GM18517 (cell line): ENCODE results near the gene HDAC3.
"Not testable (repeated sequence)": the region's sequence is repeated elsewhere in the genome, so short reads cannot be mapped to it uniquely, and the experiment has no call there.

Source experiments
- ATAC-seq: cut with Tn5 transposase; IDR thresholded peaks from one replicate; pipeline ENCODE4 v1.9.1; 2021; ENCODE audit warnings: mild to moderate bottlenecking, moderate library complexity; ENCODE audit not compliant: unreplicated experiment

HDAC3 gene

DNA sequence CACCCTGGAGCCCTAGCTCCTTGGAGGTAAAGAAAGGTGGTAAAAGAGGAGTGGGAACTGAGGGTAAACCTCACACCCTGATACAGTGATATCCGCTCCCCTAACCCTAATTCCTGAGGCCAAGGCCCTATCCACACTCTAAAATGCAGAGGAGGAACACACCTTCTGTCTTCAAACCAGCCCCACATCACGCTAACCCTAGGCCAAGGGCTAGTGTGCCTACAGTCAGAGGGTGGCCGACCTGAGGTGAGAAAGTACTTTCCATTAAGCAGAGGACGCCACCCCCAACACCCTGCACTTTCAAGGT lies 590 bp downstream of the HDAC3 start:
- ATAC-seq = no peak

DNA sequence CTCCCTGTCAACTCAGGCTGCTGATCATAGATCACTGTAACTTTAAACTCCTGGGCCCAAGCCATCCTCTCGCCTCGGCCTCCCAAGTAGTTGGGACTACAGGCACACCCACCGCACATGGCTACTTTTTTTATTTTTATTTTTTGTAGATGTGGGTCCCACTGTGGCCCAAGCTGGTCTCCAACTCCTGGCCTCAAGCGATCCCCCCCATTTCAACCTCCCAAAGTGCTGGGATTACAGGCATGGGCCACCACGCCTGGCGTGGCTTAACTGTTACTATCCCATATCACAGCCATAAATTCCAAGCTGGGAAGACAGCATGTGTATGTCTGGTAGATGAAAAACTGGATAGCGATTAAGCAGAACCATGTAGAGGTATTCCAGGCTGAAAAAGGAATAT lies 1.0 kb downstream of the HDAC3 start:
- no peak for ATAC-seq

DNA sequence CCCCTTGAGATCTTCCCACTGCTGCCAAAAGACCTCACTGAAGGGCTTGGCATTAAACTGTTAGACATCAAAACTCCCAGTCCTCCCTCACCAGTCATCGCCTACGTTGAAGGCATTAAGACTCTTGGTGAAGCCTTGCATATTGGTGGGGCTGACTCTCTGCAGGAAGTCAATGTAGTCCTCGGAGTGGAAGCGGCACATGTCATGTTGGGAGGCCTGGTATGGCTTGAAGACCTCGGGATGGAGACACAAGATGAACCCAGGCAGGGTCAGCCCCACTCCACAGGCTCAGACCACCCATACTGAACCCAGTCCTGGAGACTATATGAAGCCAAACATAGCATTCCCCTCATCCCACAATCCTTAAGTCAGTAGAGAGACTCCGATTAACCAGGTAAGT lies 1.9 kb downstream of the HDAC3 start:
- no peak for ATAC-seq

DNA sequence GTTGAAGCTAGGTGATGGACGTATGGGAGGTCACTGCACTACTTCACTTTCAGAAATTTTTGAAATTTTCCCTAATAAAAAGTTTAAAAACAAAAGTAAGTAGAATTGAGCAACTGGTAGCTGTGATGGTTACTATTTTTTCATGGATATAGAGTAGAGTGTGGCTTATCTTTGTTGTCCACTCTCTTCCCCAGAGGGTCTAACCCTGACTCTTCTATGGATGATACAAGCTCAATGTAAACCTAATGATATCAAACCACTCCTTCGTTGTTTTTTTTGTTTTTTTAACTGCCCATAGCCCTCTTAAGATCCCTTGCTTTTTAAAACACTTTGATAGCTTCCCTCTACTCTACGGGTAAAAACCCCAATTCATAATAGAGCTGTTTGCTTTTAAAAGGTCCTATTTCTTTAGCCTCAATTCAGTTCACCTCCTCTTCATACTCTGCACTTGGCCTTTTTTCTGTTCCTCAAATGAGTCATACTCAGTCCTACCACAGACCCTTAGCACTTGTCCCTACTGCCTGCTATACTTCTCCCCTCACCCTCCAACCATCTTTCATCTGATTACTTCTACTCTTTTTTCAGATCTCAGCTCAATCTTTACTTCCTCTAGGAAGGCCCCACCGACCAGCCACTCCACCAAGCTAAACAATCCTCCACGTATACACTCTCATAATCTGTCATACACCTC lies 2.6 kb downstream of the HDAC3 start:
- peak; percentile 80 for ATAC-seq

DNA sequence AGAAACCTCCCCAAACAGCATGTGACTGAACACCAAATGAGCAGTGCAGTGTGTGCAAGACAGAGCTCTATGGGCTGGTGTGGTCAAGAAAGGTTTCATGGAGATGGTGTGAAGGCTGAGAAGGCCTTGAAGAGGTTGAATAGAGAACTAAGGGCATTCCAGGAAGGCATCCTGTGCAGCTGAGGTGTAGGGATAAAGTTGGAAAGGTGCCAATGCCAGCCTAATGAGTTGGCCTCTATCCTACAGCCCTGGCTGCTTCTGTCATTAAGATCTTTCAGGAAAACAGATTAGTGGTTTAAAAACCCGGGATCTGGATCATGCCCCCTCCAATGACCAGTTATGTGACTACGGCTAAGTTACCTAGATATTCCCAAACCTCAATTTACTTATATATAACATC lies 4.0 kb downstream of the HDAC3 start:
- no peak for ATAC-seq

DNA sequence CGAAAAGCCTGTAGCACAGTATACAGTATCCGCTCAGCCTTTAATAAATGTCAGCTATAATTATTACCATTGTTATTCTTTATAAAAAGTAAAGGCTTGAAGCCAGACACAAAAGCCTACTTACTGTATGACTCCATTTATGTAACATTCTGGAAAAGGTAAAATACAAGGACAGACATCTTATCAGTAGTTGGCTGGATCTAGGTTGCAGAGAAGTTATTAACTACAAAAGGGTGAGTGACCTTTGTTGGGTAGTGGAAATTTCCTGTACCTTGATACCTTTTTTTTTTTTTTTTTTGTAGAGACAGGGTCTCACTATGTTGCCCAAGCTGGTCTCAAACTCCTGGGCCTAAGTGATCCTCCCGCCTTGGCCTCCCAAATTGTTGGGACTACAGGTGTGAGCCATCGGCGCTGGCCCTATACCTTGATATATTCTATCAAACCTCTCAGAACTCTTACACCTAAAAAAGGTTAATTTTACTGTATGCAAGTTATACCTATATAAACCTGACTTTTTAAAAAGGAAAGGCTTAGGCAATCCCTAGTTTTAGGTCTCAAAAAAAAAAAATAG lies 6.0 kb downstream of the HDAC3 start:
- ATAC-seq = no peak

DNA sequence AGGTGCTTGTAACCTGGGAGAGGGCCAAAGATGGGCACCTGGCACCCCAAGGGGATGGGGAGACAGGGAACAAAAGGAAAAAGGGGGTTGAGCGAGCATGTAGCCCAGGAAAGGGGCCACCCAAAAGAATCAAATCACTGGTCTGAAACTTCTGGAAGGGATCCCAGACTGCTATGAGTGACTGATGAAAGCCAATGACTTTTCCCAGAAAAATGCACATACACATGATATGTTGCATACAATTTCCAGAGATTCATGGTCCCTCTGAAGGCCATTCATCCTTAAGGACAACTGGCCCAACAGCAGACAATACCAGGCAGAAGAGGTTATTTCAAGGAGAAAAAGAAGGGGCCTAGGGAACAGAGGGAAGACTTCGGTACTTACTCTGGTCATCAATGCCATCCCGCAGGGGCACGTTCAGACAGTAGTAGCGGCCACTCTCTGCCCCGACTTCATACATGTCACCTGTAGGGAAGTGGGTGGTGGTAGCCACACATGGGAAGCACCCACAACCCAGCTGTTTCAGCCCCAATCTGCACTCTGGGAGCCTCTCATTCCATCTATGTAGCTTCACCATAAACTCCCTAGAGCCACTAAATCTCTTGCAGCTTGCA lies 8.4 kb downstream of the HDAC3 start:
- ATAC-seq = no peak

DNA sequence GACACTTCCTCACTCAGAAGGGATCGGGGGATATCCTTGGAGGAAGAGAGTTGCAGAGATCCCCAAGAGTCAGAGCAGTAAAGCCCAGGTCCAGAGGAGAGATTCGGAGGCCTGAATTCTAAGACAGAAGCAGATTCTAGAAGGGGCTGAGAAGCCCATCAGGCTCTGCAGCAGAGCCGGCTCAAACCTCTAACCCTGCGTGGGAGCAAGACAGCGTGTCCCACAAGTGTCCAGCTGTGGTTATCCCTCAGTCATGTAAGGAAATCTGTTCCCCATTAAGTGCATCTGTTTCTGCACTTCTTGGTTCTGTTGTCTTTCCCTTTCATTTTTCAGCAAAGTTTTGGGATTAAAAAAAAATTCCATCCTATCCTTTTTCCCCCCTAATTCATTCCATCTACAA lies 13.0 kb downstream of the HDAC3 start:
- ATAC-seq = no peak

DNA sequence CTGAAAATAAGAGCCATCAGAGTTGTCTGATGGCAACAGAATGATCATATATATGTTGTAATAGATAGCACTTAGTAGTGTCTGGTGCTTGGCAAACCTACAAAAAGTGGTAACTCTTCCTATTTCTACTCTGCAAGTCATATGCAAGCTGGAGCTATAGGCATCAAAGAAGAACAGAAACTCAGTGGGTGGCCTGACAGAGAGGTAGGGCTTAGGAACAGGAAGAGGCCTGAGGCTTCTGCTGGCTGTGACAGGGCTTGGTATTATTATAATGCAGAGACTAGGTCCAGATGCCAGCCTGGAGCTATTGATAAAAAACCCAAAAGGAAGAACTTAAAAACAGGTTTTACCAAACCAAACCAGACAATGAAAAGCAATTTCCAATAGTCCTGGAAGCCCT lies 13.5 kb downstream of the HDAC3 start:
- ATAC-seq = peak; percentile 69

DNA sequence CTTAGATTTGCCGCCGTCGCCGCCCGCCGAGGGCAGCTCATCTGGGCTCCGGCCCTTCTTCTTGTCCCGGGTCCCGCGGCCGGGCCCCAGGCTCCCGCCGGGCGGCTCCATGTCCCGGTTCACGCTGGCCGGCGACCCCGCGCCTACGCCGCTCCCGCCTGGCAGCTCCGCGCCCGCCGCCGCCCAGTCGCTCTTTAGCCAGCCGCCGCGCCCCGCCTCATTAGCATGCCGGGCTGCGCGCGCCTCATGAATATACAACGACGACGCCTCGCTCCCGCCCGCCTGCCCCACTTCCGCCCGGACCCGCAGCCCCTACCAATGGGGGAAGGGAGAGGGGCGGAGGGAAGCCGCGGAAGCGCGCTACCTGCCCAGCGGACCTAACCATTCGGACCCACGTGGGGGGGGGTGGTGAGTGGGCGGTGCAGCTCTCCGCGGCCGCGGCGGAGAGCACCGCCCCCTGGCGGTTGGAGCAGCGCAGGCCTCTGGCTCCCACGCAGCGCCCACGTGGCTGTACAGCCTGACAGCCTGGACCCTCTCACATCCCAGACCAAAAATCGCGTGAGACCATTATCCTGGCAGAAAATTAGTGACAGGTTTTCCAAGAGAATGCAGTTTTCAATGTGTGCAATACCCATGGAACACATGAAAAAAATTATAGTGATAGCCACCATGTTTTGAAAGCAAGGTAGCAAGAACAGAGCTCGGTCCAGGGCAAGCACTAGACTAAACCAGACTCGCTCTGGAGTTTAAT lies 17.7 kb downstream of the HDAC3 start, which contains the start of gene DIAPH1:
Gene DIAPH1, minus strand, starts transcription at position 197 of the 751 bp plus-strand sequence. Its CDS starts 86 bp downstream, at position 111.
- ATAC-seq = peak; percentile 62

DNA sequence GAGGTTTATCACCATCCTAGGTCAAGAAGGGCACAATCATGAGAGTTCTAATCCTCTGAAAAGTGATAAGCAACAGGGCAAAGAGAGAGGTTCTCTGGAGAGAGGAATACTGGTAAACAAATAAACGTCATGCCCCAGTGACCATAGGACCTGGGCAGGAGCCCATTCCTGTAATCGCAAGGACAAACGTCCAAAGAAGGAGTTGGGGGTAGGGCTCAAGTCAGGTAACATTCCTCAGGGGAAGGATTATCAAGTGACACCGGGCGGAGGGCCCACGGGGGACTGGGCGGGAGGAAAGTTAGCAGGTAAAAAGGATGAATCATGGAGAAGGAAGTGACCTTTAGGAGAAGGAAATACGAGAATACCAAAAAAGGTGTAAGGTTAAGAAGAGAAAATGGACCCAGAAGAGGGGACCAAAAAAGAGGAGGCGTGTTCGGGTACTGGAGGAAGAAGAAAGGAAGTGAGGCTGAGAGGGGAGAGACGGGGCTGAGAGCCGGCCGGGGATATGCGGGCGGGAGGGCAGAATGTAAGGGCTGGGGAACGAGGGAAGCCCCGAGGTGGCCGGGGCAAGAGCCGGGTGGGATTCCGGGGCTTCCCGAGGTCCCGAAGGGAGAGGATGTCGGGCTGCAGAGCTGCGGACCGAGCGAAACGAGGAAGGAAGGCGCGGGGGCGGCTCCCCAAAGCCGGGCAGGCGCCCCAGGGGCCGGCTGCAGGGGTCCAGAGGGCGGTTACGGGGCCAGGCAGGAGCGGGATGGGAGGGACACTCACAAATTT lies 18.4 kb downstream of the HDAC3 start:
- ATAC-seq = peak; percentile 24

DNA sequence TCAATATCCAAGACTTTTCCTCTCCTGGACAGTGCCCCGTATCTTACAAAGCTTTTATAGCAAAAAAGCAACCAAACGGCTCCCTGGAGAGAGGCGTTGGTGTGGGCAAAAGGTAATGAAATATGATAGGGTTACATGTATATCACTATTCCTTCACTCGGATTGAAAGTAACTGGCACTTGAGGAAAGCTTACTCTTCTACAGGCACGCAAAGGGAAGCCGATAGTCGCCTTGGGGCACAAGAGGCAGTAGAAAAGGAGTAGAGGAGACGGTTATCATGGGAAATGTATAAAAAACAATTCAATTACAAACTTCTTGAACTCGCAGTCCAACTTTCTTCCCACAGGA lies 19.0 kb downstream of the HDAC3 start:
- ATAC-seq = no peak

DNA sequence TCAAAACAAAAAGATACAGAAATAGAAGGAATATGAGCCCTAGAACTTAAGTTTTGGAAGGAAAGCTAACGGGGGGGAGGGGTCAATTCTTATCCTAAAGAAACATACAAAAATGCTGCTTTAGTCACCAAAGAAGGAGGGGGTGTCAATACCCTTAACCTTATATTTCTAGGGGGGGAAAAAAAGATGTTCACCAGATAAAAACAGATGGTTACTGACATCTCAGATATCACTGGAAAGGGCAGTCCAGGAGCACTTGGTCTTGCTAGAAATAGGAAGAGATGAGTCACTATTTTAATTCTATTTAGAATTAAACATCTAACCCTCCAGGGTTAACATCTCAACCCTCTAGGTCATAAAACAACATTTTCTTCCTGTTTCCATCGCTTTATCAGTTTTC lies 19.5 kb downstream of the HDAC3 start:
- no peak for ATAC-seq

DNA sequence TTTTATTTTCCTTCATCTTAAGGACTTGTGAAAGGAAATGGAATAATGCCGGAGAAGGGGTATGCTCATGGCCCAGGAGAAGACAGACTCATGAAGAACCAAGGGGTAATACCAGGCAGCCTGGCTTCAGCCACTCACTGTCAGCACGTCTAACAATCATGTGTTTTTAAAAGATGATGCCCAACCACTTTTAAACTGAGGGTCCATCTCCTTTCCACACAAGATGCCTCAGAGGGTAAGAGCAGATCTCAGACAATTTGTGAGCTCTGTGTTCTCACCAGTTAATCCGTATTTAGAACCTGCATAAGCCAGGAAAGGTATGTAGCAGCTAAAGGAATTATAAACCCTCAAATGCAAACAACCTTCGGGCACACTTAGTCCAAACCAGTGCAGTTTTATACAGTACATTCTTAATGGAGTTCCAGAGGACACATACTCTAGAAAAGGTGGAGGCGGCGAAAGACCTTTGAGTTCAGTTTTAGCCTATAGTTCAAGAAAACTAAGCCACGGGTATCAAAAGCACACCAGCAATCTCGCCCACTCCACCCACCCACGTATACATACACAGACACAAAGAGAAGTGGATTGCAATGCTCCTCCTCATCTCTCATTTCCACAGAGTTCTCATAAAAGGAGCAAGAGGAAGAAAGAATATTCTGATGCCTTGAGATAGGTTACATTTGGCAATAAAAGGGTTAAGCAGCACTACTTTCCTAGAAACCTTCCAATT lies 20.5 kb downstream of the HDAC3 start:
- ATAC-seq = no peak

DNA sequence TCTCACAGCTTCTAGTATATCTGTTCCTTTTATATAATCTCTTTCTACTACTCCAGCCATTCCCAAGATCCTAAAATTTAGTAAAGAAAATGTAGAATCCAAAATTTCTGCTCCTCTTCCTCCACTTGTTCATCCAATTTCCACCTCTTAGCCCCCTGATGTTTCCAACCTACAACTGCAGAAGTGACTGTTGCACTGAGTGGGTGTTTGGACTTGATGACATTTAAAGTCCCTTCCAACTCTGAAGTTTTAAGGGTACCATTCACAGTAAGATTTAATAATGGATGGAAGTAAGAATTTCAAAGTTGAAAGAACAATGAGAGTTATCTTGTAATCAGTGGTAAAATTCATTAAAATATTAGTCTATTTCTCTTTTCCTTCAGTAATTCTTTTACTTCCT lies 23.3 kb downstream of the HDAC3 start:
- no peak for ATAC-seq

DNA sequence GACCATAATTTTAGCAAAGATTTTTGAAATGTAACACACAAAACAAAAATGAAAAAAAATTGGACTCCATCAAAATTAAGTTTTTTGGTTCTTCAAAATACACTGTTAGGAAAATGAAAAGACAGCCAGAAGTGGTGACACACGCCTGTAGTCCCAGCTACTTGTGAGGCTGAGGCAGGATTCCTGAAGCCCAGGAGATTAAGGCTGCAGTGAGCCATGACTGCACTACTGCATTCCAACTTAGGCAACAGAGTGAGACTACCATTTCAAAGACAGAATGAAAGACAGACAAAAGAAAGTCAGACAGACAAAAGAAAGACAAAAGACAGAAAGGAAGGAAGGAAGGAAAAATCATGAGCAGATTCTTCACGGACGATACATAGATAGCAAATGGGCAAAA lies 25.4 kb downstream of the HDAC3 start:
- no peak for ATAC-seq

DNA sequence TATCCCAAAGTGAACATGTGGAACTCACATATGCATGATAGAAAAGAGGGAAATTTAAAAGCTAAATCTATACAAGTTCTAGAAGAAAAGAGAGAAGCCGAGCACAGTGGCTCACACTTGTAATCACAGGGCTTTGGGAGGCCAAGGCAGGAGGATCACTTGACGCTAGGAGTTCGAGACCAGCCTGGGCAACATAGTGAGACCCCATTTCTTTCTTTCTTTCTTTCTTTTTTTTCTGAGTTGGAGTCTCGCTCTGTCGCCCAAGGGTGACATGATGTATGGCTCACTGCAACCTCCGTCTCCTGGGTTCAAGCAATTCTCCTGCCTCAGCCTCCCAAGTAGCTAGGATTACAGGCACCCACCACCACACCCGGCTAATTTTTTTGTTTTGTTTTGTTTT lies 26.7 kb downstream of the HDAC3 start:
- not testable (repeated sequence) for ATAC-seq

DNA sequence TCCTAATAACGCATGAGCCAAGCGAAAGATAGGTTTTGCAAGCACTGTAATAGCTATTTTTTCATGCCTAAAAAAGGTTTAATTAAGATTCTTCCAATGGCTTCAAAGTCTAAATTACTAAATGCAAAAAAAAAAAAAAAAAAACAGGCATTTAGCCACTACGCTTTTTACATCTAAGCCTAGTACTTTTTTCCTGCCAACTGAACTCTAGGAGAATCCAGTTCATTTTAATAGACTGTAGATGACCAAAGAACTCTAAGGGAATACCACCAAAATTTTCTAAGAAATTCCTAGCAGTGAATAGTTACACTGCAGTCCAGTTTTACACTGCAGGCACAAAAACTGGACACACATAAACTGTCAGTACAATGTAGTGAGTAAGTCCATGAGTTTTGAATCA lies 27.6 kb downstream of the HDAC3 start:
- ATAC-seq = no peak

DNA sequence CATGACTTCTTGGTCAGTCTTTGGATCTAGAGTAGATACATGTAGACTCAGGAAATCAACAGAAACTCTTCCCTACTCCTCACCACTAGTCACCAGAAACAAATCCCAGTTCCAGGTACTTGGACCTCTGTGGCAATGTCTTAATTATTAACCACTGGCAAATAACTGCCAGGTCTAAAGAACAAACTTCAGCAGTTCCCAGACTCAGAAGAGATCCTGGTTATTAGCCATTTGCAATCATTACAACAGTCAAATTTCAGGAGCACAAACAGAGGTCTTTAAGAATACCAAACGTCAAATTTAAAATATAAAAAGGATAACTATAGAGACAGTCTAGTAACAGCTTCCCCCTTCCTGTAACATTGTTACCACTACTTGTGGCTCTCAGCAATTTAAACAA lies 28.1 kb downstream of the HDAC3 start:
- no peak for ATAC-seq

DNA sequence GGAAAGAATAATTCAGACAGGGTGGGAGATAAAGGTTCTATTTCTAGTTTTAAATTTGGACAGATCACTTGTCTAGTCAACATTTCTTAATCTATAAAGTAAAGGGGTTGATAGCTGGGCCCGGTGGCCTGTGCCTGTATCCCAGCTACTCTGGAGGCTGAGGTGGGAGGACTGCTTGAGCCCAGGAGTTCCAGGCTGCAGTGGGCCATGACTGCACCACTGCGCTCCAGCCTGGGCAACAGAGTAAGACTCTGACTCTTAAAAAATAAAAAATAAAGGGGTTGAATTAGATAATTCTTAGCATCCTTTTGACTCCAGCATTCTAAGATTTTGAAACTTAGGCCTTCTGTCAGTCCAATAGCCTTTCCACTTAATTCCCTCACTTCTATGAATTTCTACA lies 28.6 kb downstream of the HDAC3 start:
- no peak for ATAC-seq
